Muscle of leg (tissue), 11 donors: ENCODE data around the gene INO80C. TPM values are rescaled to one million over a fixed set of nuclear protein-coding genes. Genes with fewer than 3 reads are reported as not detected.

Experiments used
- DNase-seq: peaks from one replicate; pipeline ENCODE4 v3.0.0; 2013
- H3K27ac ChIP-seq: one replicate; pipeline ENCODE4 v1.5.1; 2013; ENCODE audit warnings: mild to moderate bottlenecking, low read length, control low read depth
- H3K27me3 ChIP-seq: one replicate; pipeline ENCODE4 v1.6.1; 2013; ENCODE audit warnings: low read length; ENCODE audit not compliant: control insufficient read depth, insufficient read depth
- H3K36me3 ChIP-seq: one replicate; pipeline ENCODE4 v1.6.1; 2013; ENCODE audit warnings: low read length; ENCODE audit not compliant: control insufficient read depth, insufficient read depth
- H3K4me1 ChIP-seq: one replicate; pipeline ENCODE4 v1.6.1; 2013; ENCODE audit warnings: low read length; ENCODE audit not compliant: control insufficient read depth, insufficient read depth
- H3K4me3 ChIP-seq: one replicate; pipeline ENCODE4 v1.5.1; 2013; ENCODE audit warnings: low read length, control low read depth
- H3K9me3 ChIP-seq: replicated peaks from 2 replicates; pipeline ENCODE4 v1.6.1; 2013; ENCODE audit warnings: low read depth, low read length; ENCODE audit not compliant: control insufficient read depth
- WGBS: methylation state at CpG from one replicate; pipeline ENCODE4 v1.1.5; 2013; ENCODE audit warnings: missing lambda C conversion rate; ENCODE audit not compliant: insufficient coverage; 5-methylcytosine and 5-hydroxymethylcytosine counted together
- polyA plus RNA-seq, 8 donors: library from polyadenylated mRNA; unstranded; fragments of 120-200 nt; gene quantifications; one replicate each; pipeline versions ENCODE4 v1.2.1 to v1.2.3, GENCODE V29; 2013; ENCODE audit warnings: inconsistent platforms in 1 of 8, low replicate concordance in 1 of 8; ENCODE audit not compliant: insufficient read length in 8 of 8, insufficient read depth in 1 of 8
- total RNA-seq: library from RNA; stranded (reverse); fragments of 120-200 nt; gene quantifications from one replicate; pipeline ENCODE4 v1.2.4, GENCODE V29; 2013

INO80C gene
- total and polyA plus RNA-seq, 9 donors, result 5.4 to 33.4 (median 24.8) TPM

GRCh38 chr18:35506024-35506712 is 8.4 kb upstream of the INO80C start:
- H3K4me1 ChIP-seq, result no peaks in the 10 kb centered on the region
- no peak overlapping the region for H3K4me3 ChIP-seq
- WGBS, result 73% methylated on average over 2 of the region's 5 CpGs
- no peaks in the 10 kb centered on the region for H3K36me3 ChIP-seq
- no peaks in the 10 kb centered on the region for H3K9me3 ChIP-seq
- DNase-seq, result no peak
- peaks cover 3% of the 10 kb centered on the region for H3K27me3 ChIP-seq
- no peak overlapping the region for H3K27ac ChIP-seq

DNA sequence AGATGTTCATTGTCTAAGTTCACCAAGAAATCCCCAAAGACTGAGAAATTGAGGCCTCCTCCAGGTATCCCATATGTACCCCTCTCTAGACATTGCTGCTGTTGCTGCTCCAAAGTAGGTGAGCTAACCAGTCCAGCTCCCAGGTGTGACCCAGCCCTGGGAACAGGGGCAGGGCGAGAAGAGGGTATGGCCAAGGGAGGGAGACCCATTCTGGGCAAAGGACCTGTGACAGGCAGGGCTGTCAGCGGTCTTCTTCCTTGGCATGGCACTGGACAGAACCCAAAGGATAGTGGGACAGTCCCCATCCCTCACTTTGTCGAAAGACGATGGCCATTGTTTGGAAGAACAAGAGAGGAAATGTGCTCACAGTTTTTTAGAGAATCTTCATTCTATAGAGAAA is 7.2 kb upstream of the INO80C start:
- Histone ChIP-seq H3K36me3 (no peaks in the 10 kb centered on the region), H3K27ac (no peak overlapping the region), H3K9me3 (no peaks in the 10 kb centered on the region), H3K4me1 (no peaks in the 10 kb centered on the region), H3K4me3 (no peak overlapping the region), H3K27me3 (peaks cover 3% of the 10 kb centered on the region)
- WGBS, result 60% methylated on average over 1 of the region's 4 CpGs
- DNase-seq, result no peak

DNA sequence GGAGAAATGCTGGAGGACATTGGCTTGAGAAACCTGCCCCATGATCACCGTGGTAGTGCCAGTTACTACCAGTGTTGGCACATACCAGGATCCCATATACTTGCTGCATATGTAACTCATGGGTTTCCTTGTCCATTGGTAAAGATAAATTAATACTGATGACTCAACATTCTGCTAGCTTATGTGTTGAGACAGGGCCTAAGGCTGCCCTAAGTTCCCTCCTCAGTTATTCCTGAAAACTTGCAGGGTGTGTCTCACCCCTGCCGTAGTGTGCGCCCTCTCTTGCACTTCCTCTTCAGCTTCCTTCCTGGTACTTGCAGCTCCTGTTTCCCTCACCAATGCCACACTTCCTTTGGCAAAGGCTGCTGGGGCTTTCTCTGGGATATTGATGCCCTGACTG is 4.3 kb upstream of the INO80C start:
- H3K4me1 ChIP-seq, result peaks cover 4% of the 10 kb centered on the region
- no peaks in the 10 kb centered on the region for H3K9me3 ChIP-seq
- DNase-seq, result no peak
- H3K36me3 ChIP-seq, result no peaks in the 10 kb centered on the region
- H3K4me3 ChIP-seq, result no peak overlapping the region
- H3K27me3 ChIP-seq, result peaks cover 3% of the 10 kb centered on the region
- H3K27ac ChIP-seq, result no peak overlapping the region
- WGBS, result 85% methylated on average over 2 of the region's 3 CpGs

GRCh38 chr18:35501369-35501768 is 3.6 kb upstream of the INO80C start:
- Histone ChIP-seq H3K27me3 (peaks cover 3% of the 10 kb centered on the region), H3K4me3 (no peak overlapping the region), H3K4me1 (peaks cover 11% of the 10 kb centered on the region), H3K36me3 (no peaks in the 10 kb centered on the region), H3K9me3 (no peaks in the 10 kb centered on the region), H3K27ac (no peak overlapping the region)
- 66% methylated on average over 7 of the region's 7 CpGs for WGBS
- no peak for DNase-seq

DNA sequence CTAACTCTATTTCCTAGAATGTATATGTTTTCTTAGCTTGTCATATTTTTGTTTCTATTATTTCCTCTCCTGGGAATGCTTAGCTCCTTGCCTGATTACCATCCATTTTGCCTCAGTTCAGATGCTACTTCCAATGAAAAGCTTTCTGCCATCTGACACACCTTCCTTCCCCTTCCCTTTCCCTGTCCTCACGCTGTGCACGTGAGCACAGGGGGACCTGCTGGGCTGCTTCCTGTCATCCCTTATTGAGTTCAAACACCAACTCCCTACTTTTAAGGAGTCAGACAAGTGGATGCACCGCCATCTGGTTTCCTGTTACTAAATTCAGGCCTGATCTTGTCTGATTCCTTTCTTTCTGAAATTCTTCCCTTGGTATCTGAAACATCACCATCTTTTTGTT is 2.4 kb upstream of the INO80C start:
- H3K4me1 ChIP-seq, result peaks cover 12% of the 10 kb centered on the region
- H3K4me3 ChIP-seq, result no peak overlapping the region
- WGBS, result 14% methylated on average over 3 of the region's 3 CpGs
- no peaks in the 10 kb centered on the region for H3K9me3 ChIP-seq
- H3K36me3 ChIP-seq, result no peaks in the 10 kb centered on the region
- peaks cover 2% of the 10 kb centered on the region for H3K27me3 ChIP-seq
- DNase-seq, result no peak
- no peak overlapping the region for H3K27ac ChIP-seq

DNA sequence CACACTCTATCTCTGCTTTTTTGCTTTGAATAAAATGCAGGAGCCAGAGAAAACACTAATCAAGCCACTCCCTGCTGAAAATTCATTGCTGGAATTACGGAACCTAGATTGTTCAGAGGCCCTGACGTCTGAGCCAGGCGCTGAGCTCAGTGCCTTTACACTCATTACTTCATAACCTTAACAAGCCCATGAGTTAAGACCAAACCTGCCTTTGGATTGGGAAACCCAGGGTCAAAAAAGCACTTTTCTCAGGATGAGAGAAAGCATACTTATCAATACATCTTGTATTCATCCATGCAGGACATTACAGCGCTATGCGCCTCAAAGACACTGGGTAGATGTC is 762 bp downstream of the INO80C start:
- Histone ChIP-seq H3K27ac (peak overlapping the region; percentile 93), H3K9me3 (no peaks in the 10 kb centered on the region), H3K4me3 (peak overlapping the region; percentile 58), H3K27me3 (no peaks in the 10 kb centered on the region), H3K4me1 (peaks cover 12% of the 10 kb centered on the region), H3K36me3 (no peaks in the 10 kb centered on the region)
- WGBS, result 0% methylated on average over 3 of the region's 5 CpGs
- no peak for DNase-seq

- H3K27me3 ChIP-seq, result no peaks in the 10 kb centered on the region
- no peaks in the 10 kb centered on the region for H3K9me3 ChIP-seq
- WGBS, result no CpG with 5 or more reads among the region's 7 CpGs
- peaks cover 15% of the 10 kb centered on the region for H3K4me1 ChIP-seq
- no peak overlapping the region for H3K27ac ChIP-seq
- no peak for DNase-seq
- no peak overlapping the region for H3K4me3 ChIP-seq
- H3K36me3 ChIP-seq, result no peaks in the 10 kb centered on the region
These were observed 2.0 kb downstream of the INO80C start for GRCh38 chr18:35495536-35496314.

DNA sequence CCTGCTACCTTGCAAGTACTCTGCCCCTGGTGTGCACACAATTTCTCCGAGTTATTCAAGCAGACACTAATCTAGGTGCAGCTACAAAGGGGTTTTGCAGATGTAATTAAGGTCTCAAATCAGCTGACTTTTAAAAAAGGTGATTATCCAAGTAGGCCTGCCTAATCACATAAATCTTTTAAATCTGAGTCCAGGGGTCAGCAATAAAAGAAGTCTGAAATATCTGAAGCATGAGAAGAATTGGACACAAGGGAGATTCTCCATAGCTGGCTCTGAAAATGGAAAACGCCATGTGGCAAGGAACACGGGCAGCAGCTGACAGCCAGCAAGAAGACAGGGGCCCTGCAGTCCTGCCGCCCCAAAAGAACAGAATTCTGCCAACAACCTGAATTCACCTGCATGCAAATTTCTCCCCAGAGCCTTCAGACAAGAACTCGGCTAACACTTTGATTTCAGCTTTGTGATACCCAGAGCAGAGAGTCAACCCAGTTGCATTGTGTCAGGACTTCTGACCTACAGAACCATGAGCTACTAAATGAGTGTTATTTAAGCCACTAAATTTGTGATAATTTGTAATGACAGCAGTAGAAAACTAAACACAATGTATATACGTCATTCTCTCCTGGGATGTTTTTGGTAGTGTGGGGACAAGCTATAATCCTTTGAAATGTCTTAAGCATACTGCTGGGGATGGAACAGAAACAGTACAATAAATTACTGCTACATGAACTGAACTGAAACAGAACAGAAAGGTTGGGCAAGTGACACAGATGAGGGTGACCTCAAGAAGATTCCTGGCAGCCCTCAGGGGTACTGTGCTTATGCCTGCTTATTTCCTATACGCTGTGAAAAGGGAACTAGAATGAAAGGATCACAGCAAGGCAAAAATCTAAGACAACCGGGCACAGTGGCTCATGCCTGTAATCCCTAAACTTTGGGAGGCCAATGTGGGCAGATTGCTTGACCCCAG is 3.2 kb downstream of the INO80C start:
- DNase-seq, result no peak
- Histone ChIP-seq H3K4me3 (no peak overlapping the region), H3K36me3 (no peaks in the 10 kb centered on the region), H3K9me3 (no peaks in the 10 kb centered on the region), H3K27me3 (no peaks in the 10 kb centered on the region), H3K27ac (no peak overlapping the region), H3K4me1 (peaks cover 15% of the 10 kb centered on the region)
- 58% methylated on average over 4 of the region's 8 CpGs for WGBS

- Histone ChIP-seq H3K4me3 (no peak overlapping the region), H3K27ac (no peak overlapping the region), H3K9me3 (no peaks in the 10 kb centered on the region), H3K36me3 (no peaks in the 10 kb centered on the region), H3K4me1 (peaks cover 8% of the 10 kb centered on the region), H3K27me3 (no peaks in the 10 kb centered on the region)
- no peak for DNase-seq
- WGBS, result 20% methylated on average over 1 of the region's 5 CpGs
These were observed 6.1 kb downstream of the INO80C start for GRCh38 chr18:35491700-35492077.
